LNCaP clone FGC (cell line): ENCODE results near the gene ARSB.

ENCODE experiments used
- DNase-seq: peaks from one replicate; pipeline ENCODE4 v3.0.0-alpha.2; 2011; ENCODE audit warnings: low read depth
- H3K4me3 ChIP-seq: 2 replicates; pipeline ENCODE4 v1.5.1; 2011; ENCODE audit warnings: mild to moderate bottlenecking, low read depth, low read length, control low read depth
- TF ChIP-seq, protein P1 (sequence below): IDR thresholded peaks from 2 replicates; pipeline ENCODE4 v1.5.1; 2012; ENCODE audit warnings: mild to moderate bottlenecking; ENCODE audit not compliant: control insufficient read depth, insufficient read depth; ENCODE audit errors: extremely low read depth

ARSB gene

DNA sequence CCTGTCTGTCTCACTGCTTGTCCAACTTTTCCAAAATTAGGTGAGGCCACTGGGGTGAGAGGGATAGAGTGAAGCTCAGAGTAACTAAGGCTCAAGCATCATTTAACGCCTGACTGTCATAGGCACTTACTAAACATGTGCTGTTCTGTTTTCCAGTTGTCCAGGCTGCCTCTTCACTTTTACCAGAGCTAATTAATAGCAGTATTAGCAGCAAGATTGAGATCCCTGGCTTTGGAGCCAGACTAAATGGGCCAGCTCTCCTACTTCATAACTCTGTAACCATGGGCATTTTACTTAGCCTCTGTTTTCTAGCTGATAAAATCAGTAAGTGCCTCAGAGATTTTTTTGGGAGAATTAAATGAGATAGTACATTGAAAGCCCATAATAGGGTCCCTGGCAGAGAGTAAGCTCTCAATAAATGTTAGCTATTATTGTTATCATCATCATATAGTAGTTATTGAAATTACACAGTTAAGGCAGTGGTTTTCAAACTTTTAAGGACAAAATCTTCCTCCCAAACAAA is 190.4 kb downstream of the ARSB start:
- H3K4me3 ChIP-seq: no peak overlapping the region
- DNase-seq: no peak
- TF ChIP-seq, protein P1, sequence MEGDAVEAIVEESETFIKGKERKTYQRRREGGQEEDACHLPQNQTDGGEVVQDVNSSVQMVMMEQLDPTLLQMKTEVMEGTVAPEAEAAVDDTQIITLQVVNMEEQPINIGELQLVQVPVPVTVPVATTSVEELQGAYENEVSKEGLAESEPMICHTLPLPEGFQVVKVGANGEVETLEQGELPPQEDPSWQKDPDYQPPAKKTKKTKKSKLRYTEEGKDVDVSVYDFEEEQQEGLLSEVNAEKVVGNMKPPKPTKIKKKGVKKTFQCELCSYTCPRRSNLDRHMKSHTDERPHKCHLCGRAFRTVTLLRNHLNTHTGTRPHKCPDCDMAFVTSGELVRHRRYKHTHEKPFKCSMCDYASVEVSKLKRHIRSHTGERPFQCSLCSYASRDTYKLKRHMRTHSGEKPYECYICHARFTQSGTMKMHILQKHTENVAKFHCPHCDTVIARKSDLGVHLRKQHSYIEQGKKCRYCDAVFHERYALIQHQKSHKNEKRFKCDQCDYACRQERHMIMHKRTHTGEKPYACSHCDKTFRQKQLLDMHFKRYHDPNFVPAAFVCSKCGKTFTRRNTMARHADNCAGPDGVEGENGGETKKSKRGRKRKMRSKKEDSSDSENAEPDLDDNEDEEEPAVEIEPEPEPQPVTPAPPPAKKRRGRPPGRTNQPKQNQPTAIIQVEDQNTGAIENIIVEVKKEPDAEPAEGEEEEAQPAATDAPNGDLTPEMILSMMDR: no peak

- TF ChIP-seq, protein P1: no peak
- no peak for DNase-seq
- H3K4me3 ChIP-seq: no peak overlapping the region
These were observed 191.0 kb downstream of the ARSB start for GRCh38 chr5:78793907-78794662.

DNA sequence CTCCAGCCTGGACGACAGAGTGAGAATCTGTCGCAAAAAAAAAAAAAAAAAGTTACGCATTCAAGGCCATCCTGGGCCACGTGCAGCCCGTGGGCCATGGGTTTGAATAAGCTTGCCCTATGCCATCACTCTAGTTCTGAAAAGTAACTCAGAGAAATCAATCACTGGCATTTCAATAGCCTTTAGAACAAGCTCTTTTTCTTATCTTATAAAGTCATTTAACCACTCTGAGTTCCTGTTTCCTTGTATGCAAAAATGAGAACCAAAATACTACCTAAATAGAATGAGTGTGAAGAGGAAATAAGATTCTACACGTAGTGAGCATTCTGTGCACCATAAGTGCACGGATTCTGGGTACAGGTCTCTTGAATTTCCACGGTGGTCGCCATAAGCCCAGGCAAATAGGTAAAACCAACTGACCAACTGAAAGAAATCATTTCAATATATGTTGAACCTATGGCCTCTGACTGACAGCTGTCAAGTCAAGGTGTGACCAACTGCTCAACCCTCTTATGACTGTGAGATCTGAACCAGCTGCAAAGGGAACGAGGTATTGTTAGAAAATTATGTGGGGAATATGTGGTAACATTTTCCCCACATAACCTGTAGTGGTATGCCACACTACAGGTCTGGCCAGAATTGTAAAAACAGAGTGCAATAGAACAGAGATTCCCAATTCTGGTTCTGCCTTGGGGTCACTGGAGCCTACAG is 192.6 kb downstream of the ARSB start:
- H3K4me3 ChIP-seq: no peak overlapping the region
- TF ChIP-seq, protein P1: no peak
- no peak for DNase-seq

DNA sequence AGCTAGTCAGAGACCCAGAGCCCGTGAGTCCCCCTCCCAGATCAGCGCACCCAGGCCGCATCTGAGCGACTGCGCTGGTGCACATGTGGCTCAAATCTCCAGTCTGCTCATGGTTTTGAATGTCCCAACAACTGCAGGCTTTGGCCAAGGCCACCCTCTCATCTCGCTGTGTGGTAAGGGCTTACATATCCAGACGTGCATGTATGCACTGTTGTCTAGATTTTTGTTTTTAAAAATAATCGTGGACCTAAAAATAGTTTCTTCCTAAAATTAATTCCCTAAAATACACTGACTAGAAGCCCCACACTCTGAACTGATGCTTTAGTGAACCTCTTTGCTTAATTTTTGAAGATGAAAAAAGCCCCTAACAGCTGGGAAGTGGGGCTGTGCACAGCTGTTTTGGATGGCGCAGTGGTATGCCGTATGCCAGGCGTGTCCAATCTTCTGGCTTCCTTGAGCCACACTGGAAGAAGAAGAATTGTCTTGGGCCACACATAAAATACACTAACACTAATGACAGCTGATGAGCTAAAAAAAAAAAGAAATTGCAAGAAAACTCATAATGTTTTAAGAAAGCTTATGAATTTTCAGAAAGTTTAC is 193.5 kb downstream of the ARSB start:
- H3K4me3 ChIP-seq: no peak overlapping the region
- no peak for DNase-seq
- TF ChIP-seq, protein P1: no peak

DNA sequence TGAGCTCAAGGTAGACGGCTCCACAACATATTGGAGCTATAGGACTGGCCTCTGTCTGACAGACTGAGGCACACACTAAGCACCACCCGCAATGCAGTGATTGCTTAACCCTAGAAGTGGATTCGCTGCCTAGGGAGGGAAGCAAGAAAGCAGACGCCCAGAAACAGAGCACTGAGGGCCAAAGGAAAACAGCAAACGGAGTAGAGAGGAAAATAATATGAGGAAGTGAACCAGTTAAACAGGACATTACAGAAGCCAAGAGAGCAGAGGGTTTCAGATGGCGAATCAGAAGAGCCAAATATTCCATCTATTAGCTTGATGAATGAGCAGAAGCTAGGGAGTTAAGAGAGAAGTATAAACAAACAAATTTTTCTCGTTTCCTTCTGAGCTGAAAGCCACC is 197.3 kb downstream of the ARSB start:
- DNase-seq: no peak
- no peak overlapping the region for H3K4me3 ChIP-seq
- TF ChIP-seq, protein P1: no peak

- peak; percentile 1 for DNase-seq
- no peak overlapping the region for H3K4me3 ChIP-seq
- TF ChIP-seq, protein P1: no peak
These were observed 199.7 kb downstream of the ARSB start for GRCh38 chr5:78785454-78785853.
